Measurements from ENCODE around the gene MYO5B. TPM values are rescaled to one million over a fixed set of nuclear protein-coding genes. Genes with fewer than 3 reads are reported as not detected.

MYO5B gene
- total RNA-seq, 1 experiment from 2014 or later = 32.1 TPM

GRCh38 chr18:49935215-49935614 is 259.7 kb downstream of the MYO5B start:
- POLR2A ChIA-PET = no interaction called here
- TF ChIP-seq EZH2 (IDR thresholded peaks at IDR 0.05) (no peak), CEBPB (IDR thresholded peaks at IDR 0.05; ENCODE audit: low read depth) (no peak), SP1 (IDR thresholded peaks at IDR 0.05; ENCODE audit: low read depth) (no peak), SIN3A (IDR thresholded peaks at IDR 0.05; ENCODE audit: low read depth) (no peak), CBX3 (IDR thresholded peaks at IDR 0.05; ENCODE audit: low read depth) (no peak)
- TF ChIP-seq, protein P1, sequence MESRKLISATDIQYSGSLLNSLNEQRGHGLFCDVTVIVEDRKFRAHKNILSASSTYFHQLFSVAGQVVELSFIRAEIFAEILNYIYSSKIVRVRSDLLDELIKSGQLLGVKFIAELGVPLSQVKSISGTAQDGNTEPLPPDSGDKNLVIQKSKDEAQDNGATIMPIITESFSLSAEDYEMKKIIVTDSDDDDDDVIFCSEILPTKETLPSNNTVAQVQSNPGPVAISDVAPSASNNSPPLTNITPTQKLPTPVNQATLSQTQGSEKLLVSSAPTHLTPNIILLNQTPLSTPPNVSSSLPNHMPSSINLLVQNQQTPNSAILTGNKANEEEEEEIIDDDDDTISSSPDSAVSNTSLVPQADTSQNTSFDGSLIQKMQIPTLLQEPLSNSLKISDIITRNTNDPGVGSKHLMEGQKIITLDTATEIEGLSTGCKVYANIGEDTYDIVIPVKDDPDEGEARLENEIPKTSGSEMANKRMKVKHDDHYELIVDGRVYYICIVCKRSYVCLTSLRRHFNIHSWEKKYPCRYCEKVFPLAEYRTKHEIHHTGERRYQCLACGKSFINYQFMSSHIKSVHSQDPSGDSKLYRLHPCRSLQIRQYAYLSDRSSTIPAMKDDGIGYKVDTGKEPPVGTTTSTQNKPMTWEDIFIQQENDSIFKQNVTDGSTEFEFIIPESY (IDR thresholded peaks at IDR 0.05; ENCODE audit: extremely low read depth, insufficient replicate concordance, low read length) = no peak
- Histone ChIP-seq H3K4me3 (replicated peaks in 1 of 2; ENCODE audit: low read depth in 1 of 2, low read length in 2 of 2) (no peak overlapping the region), H4K20me1 (ENCODE audit: insufficient read depth) (no peaks in the 10 kb centered on the region), H3K9ac (ENCODE audit: low read length) (no peak overlapping the region), H3K79me2 (ENCODE audit: insufficient read depth, low read length) (no peaks in the 10 kb centered on the region), H3K4me2 (ENCODE audit: low read length) (no peak overlapping the region), H3K27ac (ENCODE audit: low read depth, low read length) (no peak overlapping the region), H3K27me3 (ENCODE audit: insufficient read depth, low read length) (no peaks in the 10 kb centered on the region), H3K4me1 (ENCODE audit: control insufficient read depth in 1 of 2, insufficient read depth in 2 of 2, low read length in 2 of 2) (no peaks in the 10 kb centered on the region), H3K36me3 (ENCODE audit: control insufficient read depth in 1 of 2, insufficient read depth in 2 of 2, low read length in 2 of 2) (no peaks in the 10 kb centered on the region), H3K9me3 (ENCODE audit: control insufficient read depth in 1 of 2, insufficient read depth in 1 of 2, low read depth in 1 of 2, low read length in 2 of 2) (no peaks in the 10 kb centered on the region), H2AFZ (ENCODE audit: low read depth, low read length, poor library complexity, severe bottlenecking) (no peak overlapping the region), H3K9me2 (ENCODE audit: insufficient read depth) (no peaks in the 10 kb centered on the region)
- CTCF ChIA-PET = no interaction called here
- no TSS peak for BruUV-seq (replicated peaks)
- ATAC-seq (no peak), DNase-seq (ENCODE audit: low read depth, low spot score) (no peak)
- intact Hi-C loops (cut with micrococcal nuclease) = no loop called here
- RAD21 ChIA-PET (ENCODE audit: low non-redundant PET in 1 of 2, low total read pairs in 2 of 2, uncharacterized antibody in 2 of 2, unreplicated experiment in 2 of 2) = no interaction called here

DNA sequence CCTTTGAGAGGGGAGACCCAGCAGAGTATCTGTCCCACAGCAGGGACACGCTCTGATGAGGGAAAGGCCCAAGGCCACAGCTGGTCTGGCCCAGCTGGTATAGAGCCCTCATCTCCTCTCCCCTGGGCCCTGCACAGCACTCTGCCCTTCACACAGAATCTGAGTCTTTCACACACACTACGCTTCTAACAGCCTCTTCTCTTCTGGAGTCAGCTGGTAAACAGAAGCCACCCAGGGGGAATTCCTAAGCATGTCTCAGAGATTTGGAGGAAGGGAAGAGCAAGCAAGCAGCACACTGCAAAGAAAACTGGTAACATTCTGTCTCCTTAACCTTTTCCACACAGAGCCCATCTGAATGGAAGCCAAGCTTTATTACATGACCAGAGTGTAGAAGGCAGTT is 260.5 kb downstream of the MYO5B start:
- H3K9me3 ChIP-seq (ENCODE audit: control insufficient read depth in 1 of 2, insufficient read depth in 1 of 2, low read depth in 1 of 2, low read length in 2 of 2) = no peaks in the 10 kb centered on the region
- intact Hi-C loops (cut with micrococcal nuclease) = no loop called here
- ChIA-PET CTCF (no interaction called here), POLR2A (no interaction called here), RAD21 (ENCODE audit: low non-redundant PET in 1 of 2, low total read pairs in 2 of 2, uncharacterized antibody in 2 of 2, unreplicated experiment in 2 of 2) (no interaction called here)
- no peaks in the 10 kb centered on the region for H3K4me1 ChIP-seq (ENCODE audit: control insufficient read depth in 1 of 2, insufficient read depth in 2 of 2, low read length in 2 of 2)
- H3K79me2 ChIP-seq (ENCODE audit: insufficient read depth, low read length) = no peaks in the 10 kb centered on the region
- BruUV-seq (replicated peaks) = no TSS peak
- H3K27ac ChIP-seq (ENCODE audit: low read depth, low read length) = no peak overlapping the region
- H3K27me3 ChIP-seq (ENCODE audit: insufficient read depth, low read length) = no peaks in the 10 kb centered on the region
- DNase-seq (ENCODE audit: low read depth, low spot score) = no peak
- no peak overlapping the region for H3K4me2 ChIP-seq (ENCODE audit: low read length)
- H4K20me1 ChIP-seq (ENCODE audit: insufficient read depth) = no peaks in the 10 kb centered on the region
- no peak overlapping the region for H3K4me3 ChIP-seq (replicated peaks in 1 of 2; ENCODE audit: low read depth in 1 of 2, low read length in 2 of 2)
- TF ChIP-seq, protein P2, sequence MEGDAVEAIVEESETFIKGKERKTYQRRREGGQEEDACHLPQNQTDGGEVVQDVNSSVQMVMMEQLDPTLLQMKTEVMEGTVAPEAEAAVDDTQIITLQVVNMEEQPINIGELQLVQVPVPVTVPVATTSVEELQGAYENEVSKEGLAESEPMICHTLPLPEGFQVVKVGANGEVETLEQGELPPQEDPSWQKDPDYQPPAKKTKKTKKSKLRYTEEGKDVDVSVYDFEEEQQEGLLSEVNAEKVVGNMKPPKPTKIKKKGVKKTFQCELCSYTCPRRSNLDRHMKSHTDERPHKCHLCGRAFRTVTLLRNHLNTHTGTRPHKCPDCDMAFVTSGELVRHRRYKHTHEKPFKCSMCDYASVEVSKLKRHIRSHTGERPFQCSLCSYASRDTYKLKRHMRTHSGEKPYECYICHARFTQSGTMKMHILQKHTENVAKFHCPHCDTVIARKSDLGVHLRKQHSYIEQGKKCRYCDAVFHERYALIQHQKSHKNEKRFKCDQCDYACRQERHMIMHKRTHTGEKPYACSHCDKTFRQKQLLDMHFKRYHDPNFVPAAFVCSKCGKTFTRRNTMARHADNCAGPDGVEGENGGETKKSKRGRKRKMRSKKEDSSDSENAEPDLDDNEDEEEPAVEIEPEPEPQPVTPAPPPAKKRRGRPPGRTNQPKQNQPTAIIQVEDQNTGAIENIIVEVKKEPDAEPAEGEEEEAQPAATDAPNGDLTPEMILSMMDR (IDR thresholded peaks at IDR 0.05 in 2 of 3, conservative IDR thresholded peaks at IDR 0.05 in 1 of 3; ENCODE audit: borderline replicate concordance in 1 of 3, insufficient read depth in 1 of 3, low read depth in 2 of 3, low read length in 2 of 3) = no peak
- TF ChIP-seq ZNF274 (IDR thresholded peaks at IDR 0.05; ENCODE audit: low read depth, low read length) (no peak), SIN3A (IDR thresholded peaks at IDR 0.05; ENCODE audit: low read depth) (no peak), RAD21 (IDR thresholded peaks at IDR 0.05; ENCODE audit: low read depth) (no peak), SRF (IDR thresholded peaks at IDR 0.05; ENCODE audit: low read depth) (no peak)
- TF ChIP-seq, protein P3, sequence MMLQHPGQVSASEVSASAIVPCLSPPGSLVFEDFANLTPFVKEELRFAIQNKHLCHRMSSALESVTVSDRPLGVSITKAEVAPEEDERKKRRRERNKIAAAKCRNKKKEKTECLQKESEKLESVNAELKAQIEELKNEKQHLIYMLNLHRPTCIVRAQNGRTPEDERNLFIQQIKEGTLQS (IDR thresholded peaks at IDR 0.05) = no peak
- H2AFZ ChIP-seq (ENCODE audit: low read depth, low read length, poor library complexity, severe bottlenecking) = no peak overlapping the region
- no peaks in the 10 kb centered on the region for H3K9me2 ChIP-seq (ENCODE audit: insufficient read depth)
- no peak for ATAC-seq
- H3K36me3 ChIP-seq (ENCODE audit: control insufficient read depth in 1 of 2, insufficient read depth in 2 of 2, low read length in 2 of 2) = no peaks in the 10 kb centered on the region
- no peak overlapping the region for H3K9ac ChIP-seq (ENCODE audit: low read length)
